SK-N-SH treated with all-trans-retinoic acid at 6 μM for 48 hours (cell line): ENCODE data around the gene BMERB1.

Experiments used
- ATAC-seq: fragments of 200-7000 bp; cut with Tn5 transposase; 3 replicates; pipeline ENCODE4 v1.9.1; 2020; ENCODE audit warnings: mild to moderate bottlenecking, moderate library complexity
- ARNTL ChIP-seq: fragments of 450-650 bp; formaldehyde crosslinking; IDR thresholded peaks from 2 replicates; pipeline ENCODE4 v1.5.0; 2020; ENCODE audit warnings: low read depth, mild to moderate bottlenecking, moderate library complexity, borderline replicate concordance
- BACH2 ChIP-seq: fragments of 250-450 bp; sonication (Bioruptor Pico); IDR thresholded peaks from 2 replicates; pipeline ENCODE4 v1.9.0; 2021; ENCODE audit warnings: mild to moderate bottlenecking, borderline replicate concordance
- CSDC2 ChIP-seq: fragments of 250-450 bp; sonication (Bioruptor Pico); IDR thresholded peaks from 2 replicates; pipeline ENCODE4 v1.5.0; 2020; ENCODE audit warnings: mild to moderate bottlenecking, moderate library complexity
- ESRRG ChIP-seq: fragments of 250-450 bp; sonication (Bioruptor Pico); IDR thresholded peaks from 2 replicates; pipeline ENCODE4 v1.6.1; 2021; ENCODE audit warnings: mild to moderate bottlenecking
- GLIS3 ChIP-seq: fragments of 250-450 bp; sonication (Bioruptor Pico); IDR thresholded peaks from 2 replicates; pipeline ENCODE4 v1.5.0; 2020; ENCODE audit warnings: mild to moderate bottlenecking, moderate library complexity
- ISL1 ChIP-seq: fragments of 250-450 bp; sonication (Bioruptor Pico); IDR thresholded peaks from 2 replicates; pipeline ENCODE4 v2.1.2; 2022; ENCODE audit warnings: mild to moderate bottlenecking, moderate library complexity
- OSR1 ChIP-seq: fragments of 250-450 bp; sonication (Bioruptor Pico); IDR thresholded peaks from 2 replicates; pipeline ENCODE4 v1.8.0; 2022; ENCODE audit warnings: moderate library complexity, mild to moderate bottlenecking, inconsistent platforms
- PPARA ChIP-seq: fragments of 250-450 bp; sonication (Bioruptor Pico); IDR thresholded peaks from 2 replicates; pipeline ENCODE4 v1.5.0; 2020; ENCODE audit warnings: mild to moderate bottlenecking, borderline replicate concordance
- RARB ChIP-seq: fragments of 250-450 bp; sonication (Bioruptor Pico); IDR thresholded peaks from 2 replicates; pipeline ENCODE4 v1.8.0; 2021; ENCODE audit warnings: mild to moderate bottlenecking, moderate library complexity
- SNAI2 ChIP-seq: fragments of 250-450 bp; sonication (Bioruptor Pico); IDR thresholded peaks from 2 replicates; pipeline ENCODE4 v1.5.0; 2020; ENCODE audit warnings: mild to moderate bottlenecking, moderate library complexity
- TCF4 ChIP-seq: fragments of 250-450 bp; sonication (Bioruptor Pico); IDR thresholded peaks from 2 replicates; pipeline ENCODE4 v1.8.0; 2021; ENCODE audit warnings: mild to moderate bottlenecking, moderate library complexity, borderline replicate concordance
- TOX ChIP-seq: fragments of 250-450 bp; sonication (Bioruptor Pico); IDR thresholded peaks from 2 replicates; pipeline ENCODE4 v1.8.0; 2021; ENCODE audit warnings: mild to moderate bottlenecking, moderate library complexity, borderline replicate concordance
- ZC3H10 ChIP-seq: fragments of 250-450 bp; sonication (Bioruptor Pico); IDR thresholded peaks from 2 replicates; pipeline ENCODE4 v1.5.1; 2021; ENCODE audit warnings: mild to moderate bottlenecking, moderate library complexity
- ZFP30 ChIP-seq: fragments of 450-650 bp; formaldehyde crosslinking; IDR thresholded peaks from 2 replicates; pipeline ENCODE4 v1.5.0; 2022; ENCODE audit warnings: mild to moderate bottlenecking, moderate library complexity
- ZNF70 ChIP-seq: fragments of 450-650 bp; formaldehyde crosslinking; IDR thresholded peaks from 2 replicates; pipeline ENCODE4 v1.5.0; 2020; ENCODE audit warnings: mild to moderate bottlenecking, moderate library complexity
- ZNF8 ChIP-seq: fragments of 450-650 bp; formaldehyde crosslinking; IDR thresholded peaks from 2 replicates; pipeline ENCODE4 v1.5.0; 2020; ENCODE audit warnings: mild to moderate bottlenecking, moderate library complexity
- TF ChIP-seq, protein P1 (sequence below): fragments of 250-450 bp; sonication (Bioruptor Pico); IDR thresholded peaks from 2 replicates; pipeline ENCODE4 v1.5.0; 2020; ENCODE audit warnings: mild to moderate bottlenecking, moderate library complexity
- TF ChIP-seq, protein P2 (sequence below): fragments of 250-450 bp; sonication (Bioruptor Pico); IDR thresholded peaks from 2 replicates; pipeline ENCODE4 v1.5.1; 2021; ENCODE audit warnings: mild to moderate bottlenecking, moderate library complexity
- TF ChIP-seq, protein P3 (sequence below): fragments of 250-450 bp; sonication (Bioruptor Pico); IDR thresholded peaks from 2 replicates; pipeline ENCODE4 v1.8.0; 2021; ENCODE audit warnings: low read depth, mild to moderate bottlenecking, moderate library complexity, borderline replicate concordance
- TF ChIP-seq, protein P4 (sequence below): fragments of 250-450 bp; sonication (Bioruptor Pico); IDR thresholded peaks from 2 replicates; pipeline ENCODE4 v1.5.1; 2020; ENCODE audit warnings: low read depth, mild to moderate bottlenecking, moderate library complexity
- TF ChIP-seq, protein P5 (sequence below): fragments of 250-450 bp; sonication (Bioruptor Pico); IDR thresholded peaks from 2 replicates; pipeline ENCODE4 v1.8.0; 2020; ENCODE audit warnings: mild to moderate bottlenecking, moderate library complexity, borderline replicate concordance

Gene BMERB1

DNA sequence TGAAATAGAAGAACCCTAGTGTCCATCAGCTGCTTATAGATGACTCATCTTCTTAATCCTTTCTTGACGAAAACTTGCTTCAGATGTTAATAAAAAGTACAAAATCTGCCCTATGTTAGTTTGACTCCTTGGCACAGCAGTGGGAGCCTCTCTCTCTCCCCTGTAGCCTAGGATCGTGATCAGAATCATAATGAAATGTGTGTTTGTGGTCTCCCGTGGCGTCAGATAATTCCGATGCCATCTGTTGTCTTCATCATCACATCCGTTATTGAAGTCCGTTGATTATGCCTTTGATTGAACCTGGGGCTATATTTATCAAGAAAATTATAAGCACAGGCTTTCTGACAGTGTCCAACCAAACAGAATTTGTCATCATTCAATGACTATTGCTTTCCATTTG, 102.5 kb downstream of the BMERB1 start:
- TF ChIP-seq OSR1 (CRISPR knock-in tag) (no peak), TCF4 (no peak), TOX (CRISPR knock-in tag) (no peak), ISL1 (CRISPR knock-in tag) (no peak)
- TF ChIP-seq, protein P1, sequence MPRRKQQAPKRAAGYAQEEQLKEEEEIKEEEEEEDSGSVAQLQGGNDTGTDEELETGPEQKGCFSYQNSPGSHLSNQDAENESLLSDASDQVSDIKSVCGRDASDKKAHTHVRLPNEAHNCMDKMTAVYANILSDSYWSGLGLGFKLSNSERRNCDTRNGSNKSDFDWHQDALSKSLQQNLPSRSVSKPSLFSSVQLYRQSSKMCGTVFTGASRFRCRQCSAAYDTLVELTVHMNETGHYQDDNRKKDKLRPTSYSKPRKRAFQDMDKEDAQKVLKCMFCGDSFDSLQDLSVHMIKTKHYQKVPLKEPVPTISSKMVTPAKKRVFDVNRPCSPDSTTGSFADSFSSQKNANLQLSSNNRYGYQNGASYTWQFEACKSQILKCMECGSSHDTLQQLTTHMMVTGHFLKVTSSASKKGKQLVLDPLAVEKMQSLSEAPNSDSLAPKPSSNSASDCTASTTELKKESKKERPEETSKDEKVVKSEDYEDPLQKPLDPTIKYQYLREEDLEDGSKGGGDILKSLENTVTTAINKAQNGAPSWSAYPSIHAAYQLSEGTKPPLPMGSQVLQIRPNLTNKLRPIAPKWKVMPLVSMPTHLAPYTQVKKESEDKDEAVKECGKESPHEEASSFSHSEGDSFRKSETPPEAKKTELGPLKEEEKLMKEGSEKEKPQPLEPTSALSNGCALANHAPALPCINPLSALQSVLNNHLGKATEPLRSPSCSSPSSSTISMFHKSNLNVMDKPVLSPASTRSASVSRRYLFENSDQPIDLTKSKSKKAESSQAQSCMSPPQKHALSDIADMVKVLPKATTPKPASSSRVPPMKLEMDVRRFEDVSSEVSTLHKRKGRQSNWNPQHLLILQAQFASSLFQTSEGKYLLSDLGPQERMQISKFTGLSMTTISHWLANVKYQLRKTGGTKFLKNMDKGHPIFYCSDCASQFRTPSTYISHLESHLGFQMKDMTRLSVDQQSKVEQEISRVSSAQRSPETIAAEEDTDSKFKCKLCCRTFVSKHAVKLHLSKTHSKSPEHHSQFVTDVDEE (CRISPR knock-in tag), result no peak
- ATAC-seq, result no peak

DNA sequence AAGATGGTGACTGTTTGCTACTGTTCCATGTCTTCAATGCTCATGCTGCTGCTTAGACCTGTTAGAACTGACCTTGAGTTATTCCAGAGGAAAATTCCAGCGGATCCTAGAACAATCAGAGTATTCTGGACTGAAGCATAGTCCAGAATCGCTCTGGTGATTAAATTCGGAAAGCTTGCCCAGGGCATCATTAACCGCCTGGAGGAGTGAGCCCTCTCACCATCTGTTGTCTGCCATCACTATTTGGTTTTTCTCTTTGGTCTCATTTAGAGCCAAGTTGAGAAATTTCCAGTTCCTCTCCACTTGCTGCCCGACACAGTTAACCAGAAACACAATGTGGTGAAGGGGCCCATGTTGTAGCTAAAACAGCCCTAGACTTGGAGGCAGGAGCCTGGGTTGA, 104.1 kb downstream of the BMERB1 start:
- ATAC-seq, result no peak
- TF ChIP-seq, protein P1 (CRISPR knock-in tag), result no peak
- no peak for TF ChIP-seq BACH2 (CRISPR knock-in tag)
- TF ChIP-seq ZC3H10 (CRISPR knock-in tag), result no peak
- TF ChIP-seq, protein P2, sequence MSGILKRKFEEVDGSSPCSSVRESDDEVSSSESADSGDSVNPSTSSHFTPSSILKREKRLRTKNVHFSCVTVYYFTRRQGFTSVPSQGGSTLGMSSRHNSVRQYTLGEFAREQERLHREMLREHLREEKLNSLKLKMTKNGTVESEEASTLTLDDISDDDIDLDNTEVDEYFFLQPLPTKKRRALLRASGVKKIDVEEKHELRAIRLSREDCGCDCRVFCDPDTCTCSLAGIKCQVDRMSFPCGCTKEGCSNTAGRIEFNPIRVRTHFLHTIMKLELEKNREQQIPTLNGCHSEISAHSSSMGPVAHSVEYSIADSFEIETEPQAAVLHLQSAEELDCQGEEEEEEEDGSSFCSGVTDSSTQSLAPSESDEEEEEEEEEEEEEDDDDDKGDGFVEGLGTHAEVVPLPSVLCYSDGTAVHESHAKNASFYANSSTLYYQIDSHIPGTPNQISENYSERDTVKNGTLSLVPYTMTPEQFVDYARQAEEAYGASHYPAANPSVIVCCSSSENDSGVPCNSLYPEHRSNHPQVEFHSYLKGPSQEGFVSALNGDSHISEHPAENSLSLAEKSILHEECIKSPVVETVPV, result no peak
- no peak for TF ChIP-seq SNAI2 (CRISPR knock-in tag)
- no peak for TF ChIP-seq PPARA
- no peak for TF ChIP-seq GLIS3 (CRISPR knock-in tag)
- no peak for TF ChIP-seq ZFP30
- TF ChIP-seq ARNTL (CRISPR knock-in tag), result no peak

DNA sequence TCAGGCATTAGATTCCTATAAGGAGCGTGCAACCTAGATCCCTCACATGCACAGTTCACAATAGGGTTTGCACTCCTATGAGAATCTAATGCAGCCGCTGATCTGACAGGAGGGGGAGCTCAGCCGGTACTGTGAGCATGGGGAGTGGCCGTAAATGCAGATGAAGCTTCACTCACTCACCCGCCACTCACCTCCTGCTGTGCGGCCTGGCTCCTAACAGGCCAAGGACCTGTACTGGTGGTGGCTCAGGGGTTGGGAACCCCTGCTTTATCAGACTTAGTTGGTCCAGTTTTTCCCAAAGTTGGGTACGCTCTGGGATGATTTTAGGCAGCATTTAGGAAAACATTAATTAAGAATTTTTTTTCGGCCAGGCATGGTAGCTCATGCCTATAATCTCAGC, 104.8 kb downstream of the BMERB1 start:
- ATAC-seq, result no peak
- TF ChIP-seq ZC3H10 (CRISPR knock-in tag), result no peak
- TF ChIP-seq, protein P3, sequence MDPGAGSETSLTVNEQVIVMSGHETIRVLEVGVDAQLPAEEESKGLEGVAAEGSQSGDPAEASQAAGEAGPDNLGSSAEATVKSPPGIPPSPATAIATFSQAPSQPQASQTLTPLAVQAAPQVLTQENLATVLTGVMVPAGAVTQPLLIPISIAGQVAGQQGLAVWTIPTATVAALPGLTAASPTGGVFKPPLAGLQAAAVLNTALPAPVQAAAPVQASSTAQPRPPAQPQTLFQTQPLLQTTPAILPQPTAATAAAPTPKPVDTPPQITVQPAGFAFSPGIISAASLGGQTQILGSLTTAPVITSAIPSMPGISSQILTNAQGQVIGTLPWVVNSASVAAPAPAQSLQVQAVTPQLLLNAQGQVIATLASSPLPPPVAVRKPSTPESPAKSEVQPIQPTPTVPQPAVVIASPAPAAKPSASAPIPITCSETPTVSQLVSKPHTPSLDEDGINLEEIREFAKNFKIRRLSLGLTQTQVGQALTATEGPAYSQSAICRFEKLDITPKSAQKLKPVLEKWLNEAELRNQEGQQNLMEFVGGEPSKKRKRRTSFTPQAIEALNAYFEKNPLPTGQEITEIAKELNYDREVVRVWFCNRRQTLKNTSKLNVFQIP (CRISPR knock-in tag), result no peak
- no peak for TF ChIP-seq CSDC2 (CRISPR knock-in tag)
- TF ChIP-seq GLIS3 (CRISPR knock-in tag), result no peak
- TF ChIP-seq ZNF70 (CRISPR knock-in tag), result no peak
- TF ChIP-seq PPARA, result no peak
- no peak for TF ChIP-seq RARB (CRISPR knock-in tag)
- TF ChIP-seq, protein P4, sequence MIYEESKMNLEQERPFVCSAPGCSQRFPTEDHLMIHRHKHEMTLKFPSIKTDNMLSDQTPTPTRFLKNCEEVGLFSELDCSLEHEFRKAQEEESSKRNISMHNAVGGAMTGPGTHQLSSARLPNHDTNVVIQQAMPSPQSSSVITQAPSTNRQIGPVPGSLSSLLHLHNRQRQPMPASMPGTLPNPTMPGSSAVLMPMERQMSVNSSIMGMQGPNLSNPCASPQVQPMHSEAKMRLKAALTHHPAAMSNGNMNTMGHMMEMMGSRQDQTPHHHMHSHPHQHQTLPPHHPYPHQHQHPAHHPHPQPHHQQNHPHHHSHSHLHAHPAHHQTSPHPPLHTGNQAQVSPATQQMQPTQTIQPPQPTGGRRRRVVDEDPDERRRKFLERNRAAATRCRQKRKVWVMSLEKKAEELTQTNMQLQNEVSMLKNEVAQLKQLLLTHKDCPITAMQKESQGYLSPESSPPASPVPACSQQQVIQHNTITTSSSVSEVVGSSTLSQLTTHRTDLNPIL (CRISPR knock-in tag), result no peak
- no peak for TF ChIP-seq TCF4
- no peak for TF ChIP-seq BACH2 (CRISPR knock-in tag)
- no peak for TF ChIP-seq ZFP30
- TF ChIP-seq ZNF8, result no peak
- TF ChIP-seq, protein P1 (CRISPR knock-in tag), result no peak
- TF ChIP-seq ESRRG (CRISPR knock-in tag), result no peak
- TF ChIP-seq ISL1 (CRISPR knock-in tag), result no peak
- TF ChIP-seq SNAI2 (CRISPR knock-in tag), result no peak
- TF ChIP-seq, protein P5, sequence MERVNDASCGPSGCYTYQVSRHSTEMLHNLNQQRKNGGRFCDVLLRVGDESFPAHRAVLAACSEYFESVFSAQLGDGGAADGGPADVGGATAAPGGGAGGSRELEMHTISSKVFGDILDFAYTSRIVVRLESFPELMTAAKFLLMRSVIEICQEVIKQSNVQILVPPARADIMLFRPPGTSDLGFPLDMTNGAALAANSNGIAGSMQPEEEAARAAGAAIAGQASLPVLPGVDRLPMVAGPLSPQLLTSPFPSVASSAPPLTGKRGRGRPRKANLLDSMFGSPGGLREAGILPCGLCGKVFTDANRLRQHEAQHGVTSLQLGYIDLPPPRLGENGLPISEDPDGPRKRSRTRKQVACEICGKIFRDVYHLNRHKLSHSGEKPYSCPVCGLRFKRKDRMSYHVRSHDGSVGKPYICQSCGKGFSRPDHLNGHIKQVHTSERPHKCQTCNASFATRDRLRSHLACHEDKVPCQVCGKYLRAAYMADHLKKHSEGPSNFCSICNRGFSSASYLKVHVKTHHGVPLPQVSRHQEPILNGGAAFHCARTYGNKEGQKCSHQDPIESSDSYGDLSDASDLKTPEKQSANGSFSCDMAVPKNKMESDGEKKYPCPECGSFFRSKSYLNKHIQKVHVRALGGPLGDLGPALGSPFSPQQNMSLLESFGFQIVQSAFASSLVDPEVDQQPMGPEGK, result no peak
- TF ChIP-seq OSR1 (CRISPR knock-in tag), result no peak
- no peak for TF ChIP-seq ARNTL (CRISPR knock-in tag)
